GM12891 (cell line): ENCODE results near the gene TMEM240.

Experiments used
- PAX5 ChIP-seq: IDR thresholded peaks from 2 replicates; pipeline ENCODE4 v1.6.1; 2011; ENCODE audit warnings: low read length, moderate library complexity, mild to moderate bottlenecking; ENCODE audit not compliant: insufficient read depth, severe bottlenecking
- POLR2A ChIP-seq: IDR thresholded peaks from 2 replicates; pipeline ENCODE4 v1.6.1; 2011; ENCODE audit warnings: low read depth, low read length, control low read depth
- POLR2AphosphoS5 ChIP-seq: IDR thresholded peaks from 2 replicates; pipeline ENCODE4 v1.6.1; 2011; ENCODE audit warnings: low read depth, low read length, control low read depth
- POU2F2 ChIP-seq: IDR thresholded peaks from 2 replicates; pipeline ENCODE4 v1.6.1; 2011; ENCODE audit warnings: low read depth, mild to moderate bottlenecking, control low read depth, low read length, moderate library complexity
- SPI1 ChIP-seq: IDR thresholded peaks from 2 replicates; pipeline ENCODE4 v1.6.1; 2011; ENCODE audit warnings: low read depth, low read length, control low read depth
- TAF1 ChIP-seq: IDR thresholded peaks from 2 replicates; pipeline ENCODE4 v1.6.1; 2011; ENCODE audit warnings: low read depth, low read length, control low read depth

GRCh38 chr1:1517973-1518620 is 22.3 kb downstream of the TMEM240 start:
- TF ChIP-seq POLR2A (no peak), TAF1 (no peak), POLR2AphosphoS5 (no peak), SPI1 (no peak), POU2F2 (no peak), PAX5 (no peak)
